ENCODE measurements around the gene ATP8A1.

- TF ChIP-seq CTCF (IDR thresholded peaks at IDR 0.05; ENCODE audit: borderline replicate concordance, extremely low read depth, low read length, poor library complexity, severe bottlenecking) (no peak), EZH2 (IDR thresholded peaks at IDR 0.05; ENCODE audit: borderline replicate concordance, low read depth, low read length, severe bottlenecking) (no peak)
These were observed 168.8 kb downstream of the ATP8A1 start for GRCh38 chr4:42488114-42488513.
